Measurements from ENCODE around the gene GPC6. TPM values are rescaled to one million over a fixed set of nuclear protein-coding genes. Genes with fewer than 3 reads are reported as not detected.
"Not testable (repeated sequence)": the region's sequence is repeated elsewhere in the genome, so short reads cannot be mapped to it uniquely, and the experiment has no call there.

Gene GPC6
- polyA plus RNA-seq, 3 donors, result 54.9 to 59.5 (median 55.3) TPM

- no peak for DNase-seq
Observed at GRCh38 chr13:93422980-93423543, 196.5 kb downstream of the GPC6 start.

GRCh38 chr13:93425411-93425810 is 198.8 kb downstream of the GPC6 start:
- no peak for DNase-seq

GRCh38 chr13:93430381-93430780 is 203.8 kb downstream of the GPC6 start:
- DNase-seq, result no peak

- no peak for DNase-seq
Observed at GRCh38 chr13:93435651-93436050, 209.0 kb downstream of the GPC6 start.

- DNase-seq, result no peak
Observed at GRCh38 chr13:93437081-93437480, 210.5 kb downstream of the GPC6 start.

- DNase-seq, result no peak
Observed at GRCh38 chr13:93446238-93446637, 219.6 kb downstream of the GPC6 start.

GRCh38 chr13:93450191-93450621 is 223.6 kb downstream of the GPC6 start:
- DNase-seq, result no peak

- DNase-seq, result no peak
Observed at GRCh38 chr13:93450761-93451160, 224.2 kb downstream of the GPC6 start.

- not testable (repeated sequence) for DNase-seq
Observed at GRCh38 chr13:93454676-93455235, 228.1 kb downstream of the GPC6 start.

GRCh38 chr13:93455861-93456260 is 229.3 kb downstream of the GPC6 start:
- no peak for DNase-seq

- DNase-seq, result no peak
Observed at GRCh38 chr13:93460005-93460404, 233.4 kb downstream of the GPC6 start.

GRCh38 chr13:93462151-93462550 is 235.5 kb downstream of the GPC6 start:
- DNase-seq, result no peak

- no peak for DNase-seq
Observed at GRCh38 chr13:93466502-93467036, 240.0 kb downstream of the GPC6 start.

- DNase-seq, result no peak
Observed at GRCh38 chr13:93467175-93467574, 240.6 kb downstream of the GPC6 start.

GRCh38 chr13:93468433-93468832 is 241.8 kb downstream of the GPC6 start:
- DNase-seq, result no peak

- no peak for DNase-seq
Observed at GRCh38 chr13:93472296-93472695, 245.7 kb downstream of the GPC6 start.

GRCh38 chr13:93472814-93473296 is 246.2 kb downstream of the GPC6 start:
- DNase-seq, result no peak

- no peak for DNase-seq
Observed at GRCh38 chr13:93473441-93474270, 247.0 kb downstream of the GPC6 start.

- no peak for DNase-seq
Observed at GRCh38 chr13:93476175-93476574, 249.6 kb downstream of the GPC6 start.

GRCh38 chr13:93477238-93477637 is 250.6 kb downstream of the GPC6 start:
- no peak for DNase-seq

- no peak for DNase-seq
Observed at GRCh38 chr13:93480553-93481106, 254.0 kb downstream of the GPC6 start.

- DNase-seq, result not testable (repeated sequence)
Observed at GRCh38 chr13:93496117-93496516, 269.5 kb downstream of the GPC6 start.

Data from renal pelvis (tissue), 4 donors.